ENCODE measurements around the gene OSBPL6.

OSBPL6 gene

DNA sequence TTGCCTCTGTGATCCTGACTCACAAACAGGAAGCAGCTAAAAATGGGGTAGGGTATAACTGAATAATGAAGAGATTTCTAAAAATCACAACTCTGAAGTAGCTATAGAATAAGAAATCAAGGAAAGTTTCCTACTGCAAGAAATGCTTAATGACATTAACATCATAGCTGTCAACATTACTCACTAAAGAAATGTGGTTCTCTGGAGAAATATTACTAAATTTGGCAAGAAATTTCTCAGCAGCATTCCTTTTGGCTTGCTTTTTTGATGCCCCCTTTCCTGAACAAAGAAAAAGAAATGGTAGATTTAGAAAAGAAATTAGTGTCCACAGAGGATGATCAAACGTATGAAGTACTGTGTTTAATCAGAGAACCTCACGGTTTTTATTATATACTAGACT is 247.1 kb downstream of the OSBPL6 start:
- no peak overlapping the region for H3K4me3 ChIP-seq (ENCODE audit: low read depth, low read length)
- no peak for TF ChIP-seq CTCF (IDR thresholded peaks at IDR 0.05; ENCODE audit: borderline replicate concordance, insufficient read depth, low read depth, low read length)

- TF ChIP-seq CTCF (IDR thresholded peaks at IDR 0.05; ENCODE audit: borderline replicate concordance, insufficient read depth, low read depth, low read length): no peak
- peak overlapping the region; percentile 93 for H3K4me3 ChIP-seq (ENCODE audit: low read depth, low read length)
Observed at GRCh38 chr2:178448968-178449661, 254.8 kb downstream of the OSBPL6 start.

- no peak for TF ChIP-seq CTCF (IDR thresholded peaks at IDR 0.05; ENCODE audit: borderline replicate concordance, insufficient read depth, low read depth, low read length)
- H3K4me3 ChIP-seq (ENCODE audit: low read depth, low read length): peak overlapping the region; percentile 93
Observed at GRCh38 chr2:178449700-178450523, 255.6 kb downstream of the OSBPL6 start.

- no peak for TF ChIP-seq CTCF (IDR thresholded peaks at IDR 0.05; ENCODE audit: borderline replicate concordance, insufficient read depth, low read depth, low read length)
- peak overlapping the region; percentile 93 for H3K4me3 ChIP-seq (ENCODE audit: low read depth, low read length)
Observed at GRCh38 chr2:178450524-178450773, 256.1 kb downstream of the OSBPL6 start.

- peak within 1 kb of the TSS; percentile 93 for H3K4me3 ChIP-seq (ENCODE audit: low read depth, low read length)
- TF ChIP-seq CTCF (IDR thresholded peaks at IDR 0.05; ENCODE audit: borderline replicate concordance, insufficient read depth, low read depth, low read length): no peak
Observed at GRCh38 chr2:178450774-178451525, 256.6 kb downstream of the OSBPL6 start, which contains the start of the genes PJVK and PRKRA. TSS of gene PJVK (plus strand) at chr2:178451378. CDS start at chr2:178453410, 2,032 bp downstream. TSS of gene PRKRA (minus strand) at chr2:178451175. CDS start at chr2:178451030, 145 bp downstream.

DNA sequence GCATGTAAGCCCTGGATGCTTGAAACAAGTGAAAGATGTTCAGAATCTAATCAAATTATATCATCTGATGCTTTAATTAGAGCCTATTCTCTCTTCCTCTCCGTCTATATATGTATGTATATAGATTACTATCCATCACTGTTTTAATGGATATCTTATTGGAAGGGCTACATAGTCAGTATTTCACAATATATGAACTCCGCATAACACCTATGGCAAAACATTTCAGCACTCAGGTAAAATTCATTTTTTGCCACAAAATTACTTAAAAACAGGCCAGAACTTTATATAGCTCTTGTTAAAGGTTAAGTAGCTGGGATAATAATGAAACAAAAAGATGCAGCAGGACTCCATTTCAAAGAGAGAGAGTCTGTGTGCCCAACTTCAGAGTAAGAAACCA is 258.0 kb downstream of the OSBPL6 start:
- TF ChIP-seq CTCF (IDR thresholded peaks at IDR 0.05; ENCODE audit: borderline replicate concordance, insufficient read depth, low read depth, low read length): no peak
- H3K4me3 ChIP-seq (ENCODE audit: low read depth, low read length): no peak overlapping the region
